IMR-90 (cell line): Measurements from ENCODE around the gene VPS52. TPM values are rescaled to one million over a fixed set of nuclear protein-coding genes. Genes with fewer than 3 reads are reported as not detected.

Source experiments
- ATAC-seq: fragments of 200-7000 bp; cut with Tn5 transposase; 2 replicates; pipeline ENCODE4 v1.9.1; 2020; ENCODE audit warnings: low read depth, mild to moderate bottlenecking, moderate library complexity
- BruUV-seq: library from RNA; stranded (reverse); fragments of 400-500 nt; replicated peaks from 2 replicates; lab custom pipeline; 2021; lab: Mats Ljungman, UMichigan
- CTCF ChIA-PET: fragments of 300-600 bp; formaldehyde crosslinking; extraction: SDS; loops from one replicate; lab custom pipeline; 2021; ENCODE audit warnings: antibody characterized with exemption; lab: Yijun Ruan, JAX
- POLR2A ChIA-PET: fragments of 300-600 bp; sonication (Branson Sonifier 250); formaldehyde crosslinking; loops from one replicate; lab custom pipeline; 2022; ENCODE audit warnings: antibody characterized with exemption; ENCODE audit not compliant: unreplicated experiment; lab: Charles Lee
- DNase-seq: peaks from one replicate; pipeline ENCODE4 v3.0.0; 2013
- H2AFZ ChIP-seq: replicated peaks from 2 replicates; pipeline ENCODE3; 2013; ENCODE audit warnings: low read length, mild to moderate bottlenecking; ENCODE audit not compliant: poor library complexity
- H2AK5ac ChIP-seq: 2 replicates; pipeline ENCODE4 v1.6.1; 2013; ENCODE audit warnings: low read depth, low read length, inconsistent platforms
- H2AK9ac ChIP-seq: replicated peaks from 2 replicates; pipeline ENCODE3; 2013; ENCODE audit warnings: mild to moderate bottlenecking, low read depth, low read length, moderate library complexity; ENCODE audit not compliant: poor library complexity
- H2BK120ac ChIP-seq: 2 replicates; pipeline ENCODE4 v1.6.1; 2013; ENCODE audit warnings: low read depth, low read length, inconsistent platforms
- H2BK15ac ChIP-seq: 3 replicates; pipeline ENCODE4 v1.6.1; 2013; ENCODE audit warnings: low read depth, low read length, inconsistent platforms
- H2BK20ac ChIP-seq: 2 replicates; pipeline ENCODE4 v1.6.1; 2013; ENCODE audit warnings: low read depth, mild to moderate bottlenecking, inconsistent platforms, low read length, moderate library complexity
- H2BK5ac ChIP-seq: 2 replicates; pipeline ENCODE4 v1.6.1; 2013; ENCODE audit warnings: mild to moderate bottlenecking, low read depth, low read length, inconsistent platforms; ENCODE audit not compliant: poor library complexity, severe bottlenecking
- H3K14ac ChIP-seq: replicated peaks from 2 replicates; pipeline ENCODE4 v1.6.1; 2013; ENCODE audit warnings: low read depth, low read length, inconsistent platforms
- H3K18ac ChIP-seq: 2 replicates; pipeline ENCODE4 v1.6.1; 2013; ENCODE audit warnings: low read depth, low read length, control low read depth
- H3K23ac ChIP-seq: 2 replicates; pipeline ENCODE4 v1.6.1; 2013; ENCODE audit warnings: low read depth, low read length, inconsistent platforms
- H3K27ac ChIP-seq: 2 replicates; pipeline ENCODE4 v1.5.1; 2013; ENCODE audit warnings: mild to moderate bottlenecking, control low read depth, low read length; ENCODE audit not compliant: insufficient read depth
- H3K27me3 ChIP-seq: 2 replicates; pipeline ENCODE4 v1.6.1; 2013; ENCODE audit warnings: low read length; ENCODE audit not compliant: control insufficient read depth, insufficient read depth
- H3K36me3 ChIP-seq: 2 replicates; pipeline ENCODE4 v1.6.1; 2013; ENCODE audit warnings: low read length, mixed read lengths; ENCODE audit not compliant: control insufficient read depth, insufficient read depth
- H3K4ac ChIP-seq: 2 replicates; pipeline ENCODE4 v1.6.1; 2013; ENCODE audit warnings: low read depth, low read length, inconsistent platforms
- H3K4me1 ChIP-seq: 2 replicates; pipeline ENCODE4 v1.6.1; 2013; ENCODE audit warnings: low read length, mixed read lengths; ENCODE audit not compliant: control insufficient read depth, insufficient read depth
- H3K4me2 ChIP-seq: 2 replicates; pipeline ENCODE4 v1.6.1; 2013; ENCODE audit warnings: low read depth, mild to moderate bottlenecking, control low read depth, low read length, moderate library complexity
- H3K4me3 ChIP-seq: 2 replicates; pipeline ENCODE4 v1.5.1; 2013; ENCODE audit warnings: low read depth, mild to moderate bottlenecking, control low read depth, low read length, moderate library complexity; ENCODE audit not compliant: insufficient read depth
- H3K56ac ChIP-seq: 2 replicates; pipeline ENCODE4 v1.6.1; 2013; ENCODE audit warnings: low read length, inconsistent platforms; ENCODE audit not compliant: insufficient read depth; ENCODE audit errors: extremely low read depth
- H3K79me1 ChIP-seq, 2 experiments: 2 replicates each; pipeline ENCODE4 v1.6.1; 2013; ENCODE audit warnings: low read length in 2 of 2, inconsistent platforms in 1 of 2, low read depth in 1 of 2
- H3K9ac ChIP-seq: 2 replicates; pipeline ENCODE4 v1.6.1; 2013; ENCODE audit warnings: low read depth, low read length, control low read depth
- H3K9me1 ChIP-seq: 2 replicates; pipeline ENCODE4 v1.6.1; 2013; ENCODE audit warnings: low read length, inconsistent platforms; ENCODE audit not compliant: insufficient read depth
- H3K9me3 ChIP-seq: 2 replicates; pipeline ENCODE4 v1.6.1; 2013; ENCODE audit warnings: low read length; ENCODE audit not compliant: control insufficient read depth, insufficient read depth
- H4K20me1 ChIP-seq: 2 replicates; pipeline ENCODE4 v1.6.1; 2013; ENCODE audit warnings: low read length, inconsistent platforms; ENCODE audit not compliant: insufficient read depth
- H4K5ac ChIP-seq: 2 replicates; pipeline ENCODE4 v1.6.1; 2013; ENCODE audit warnings: mild to moderate bottlenecking, low read depth, low read length, control low read depth
- H4K8ac ChIP-seq, 2 experiments: 2 replicates each; pipeline ENCODE4 v1.6.1; 2013; ENCODE audit warnings: low read depth in 2 of 2, low read length in 2 of 2, control low read depth in 1 of 2, inconsistent platforms in 1 of 2
- H4K91ac ChIP-seq: 2 replicates; pipeline ENCODE4 v1.6.1; 2013; ENCODE audit warnings: low read depth, low read length, inconsistent platforms; ENCODE audit not compliant: insufficient read depth
- CEBPB ChIP-seq: IDR thresholded peaks from 2 replicates; pipeline ENCODE4 v1.6.1; 2012; ENCODE audit warnings: low read depth, low read length, improper control_type of control experiment
- CTCF ChIP-seq: conservative IDR thresholded peaks from 2 replicates; pipeline ENCODE4 v1.5.1; 2012; ENCODE audit warnings: mild to moderate bottlenecking, low read depth, low read length, improper control_type of control experiment
- MAZ ChIP-seq: IDR thresholded peaks from 2 replicates; pipeline ENCODE4 v1.6.1; 2012; ENCODE audit warnings: low read depth, mild to moderate bottlenecking, low read length, improper control_type of control experiment, moderate library complexity, borderline replicate concordance
- RCOR1 ChIP-seq: IDR thresholded peaks from 2 replicates; pipeline ENCODE4 v1.6.1; 2012; ENCODE audit warnings: mild to moderate bottlenecking, low read length, improper control_type of control experiment; ENCODE audit not compliant: insufficient replicate concordance
- RFX5 ChIP-seq: IDR thresholded peaks from 2 replicates; pipeline ENCODE4 v1.8.0; 2012; ENCODE audit warnings: low read depth, mild to moderate bottlenecking, low read length, moderate library complexity
- SMC3 ChIP-seq: fragments of 150-350 bp; IDR thresholded peaks from 2 replicates; pipeline ENCODE4 v1.6.1; 2016; ENCODE audit warnings: low read depth, mild to moderate bottlenecking, antibody characterized with exemption, low read length, moderate library complexity
- WGBS, 2 experiments: methylation state at CpG; one replicate each; pipeline versions ENCODE4 v1.1.5 to v1.1.7; 2013; ENCODE audit warnings: missing lambda C conversion rate in 2 of 2; ENCODE audit not compliant: insufficient read length in 1 of 2; ENCODE audit errors: extremely low coverage in 2 of 2; 5-methylcytosine and 5-hydroxymethylcytosine counted together
- dilution Hi-C: fragments of 300-500 bp; cut with HindIII; formaldehyde crosslinking; loops from one replicate; pipeline ENCODE4 v1.14.3; 2018; ENCODE audit warnings: low sequenced_read_pairs; ENCODE audit not compliant: unreplicated experiment
- in situ Hi-C: fragments of 300-500 bp; cut with MboI; formaldehyde crosslinking; loops from 3 replicates; pipeline ENCODE4 v1.14.3; 2019; ENCODE audit warnings: low sequenced_read_pairs, inconsistent platforms, mixed read lengths
- intact Hi-C: fragments of 100-400 bp; cut with micrococcal nuclease; formaldehyde crosslinking; loops from 2 replicates; pipeline ENCODE4 v1.10.0; 2022
- polyA plus RNA-seq, 3 experiments: library from polyadenylated mRNA; depleted of rRNA; stranded (reverse); fragments of >200 nt; gene quantifications; 2 replicates each; pipeline ENCODE4 v1.2.3, GENCODE V29; 2012; ENCODE audit warnings: low replicate concordance in 1 of 3
- total RNA-seq: library from RNA; depleted of rRNA; stranded (reverse); fragments of >200 nt; gene quantifications from 2 replicates; pipeline ENCODE4 v1.2.3, GENCODE V29; 2012

Gene VPS52
- total and polyA plus RNA-seq, 2 of the 4 experiments (the other 2 are of a cell fraction) = 29.8 to 54.6 TPM

- no peak overlapping the region for H3K4me3 ChIP-seq
- no peak overlapping the region for H3K4me2 ChIP-seq
- H3K9me1 ChIP-seq = no peaks in the 10 kb centered on the region
- ChIA-PET CTCF (no interaction called here), POLR2A (no interaction called here)
- no peak overlapping the region for H2AFZ ChIP-seq
- no peak overlapping the region for H3K18ac ChIP-seq
- no peak overlapping the region for H2AK5ac ChIP-seq
- H3K4me1 ChIP-seq = no peaks in the 10 kb centered on the region
- H2BK5ac ChIP-seq = no peak overlapping the region
- in situ Hi-C loops = no loop called here
- H2BK15ac ChIP-seq = no peak overlapping the region
- TF ChIP-seq MAZ = no peak
- no peak for TF ChIP-seq RCOR1
- TF ChIP-seq CTCF = no peak
- TF ChIP-seq RFX5 = no peak
- TF ChIP-seq SMC3 = no peak
- no peak for TF ChIP-seq CEBPB
- peaks cover 13% of the 10 kb centered on the region; the same call in 1 of the 2 replicates for H4K20me1 ChIP-seq
- no peak overlapping the region for H4K8ac ChIP-seq
- dilution Hi-C loops = no loop called here
- 57% methylated on average over 1 of the region's 4 CpGs; no CpG with 5 or more reads in 1 of the 2 experiments for WGBS, 2 experiments
- peaks cover 14 to 58% of the 10 kb centered on the region in 2 experiments for H3K79me1 ChIP-seq
- no peak overlapping the region for H3K9ac ChIP-seq
- intact Hi-C loops = no loop called here
- no peak overlapping the region for H3K4ac ChIP-seq
- no peaks in the 10 kb centered on the region for H3K27me3 ChIP-seq
- no peaks in the 10 kb centered on the region for H3K9me3 ChIP-seq
- DNase-seq = no peak
- H2BK20ac ChIP-seq = no peak overlapping the region
- no peak overlapping the region for H3K23ac ChIP-seq
- ATAC-seq = no peak
- no peak overlapping the region for H4K91ac ChIP-seq
- H3K36me3 ChIP-seq = peaks cover 19% of the 10 kb centered on the region
- H2AK9ac ChIP-seq = no peak overlapping the region
- H3K56ac ChIP-seq = no peak overlapping the region
- BruUV-seq = no TSS peak
- no peak overlapping the region for H3K27ac ChIP-seq
- H2BK120ac ChIP-seq = no peak overlapping the region
- no peak overlapping the region for H3K14ac ChIP-seq
- H4K5ac ChIP-seq = no peak overlapping the region
Measured at GRCh38 chr6:33306356-33306755, 34.7 kb upstream of the VPS52 start.
